H9 (cell line): ENCODE measurements around the gene MARK4. TPM values are rescaled to one million over a fixed set of nuclear protein-coding genes. Genes with fewer than 3 reads are reported as not detected.

ENCODE experiments used
- DNase-seq: peaks from one replicate; pipeline ENCODE4 v3.0.0-alpha.2; 2017
- H2AFZ ChIP-seq: one replicate; pipeline ENCODE4 v1.6.1; 2013; ENCODE audit warnings: mild to moderate bottlenecking, low read length, control low read depth, moderate library complexity
- H2AK5ac ChIP-seq: 2 replicates; pipeline ENCODE4 v1.6.1; 2013; ENCODE audit warnings: low read length, control low read depth, mixed read lengths; ENCODE audit not compliant: insufficient read length
- H2BK120ac ChIP-seq: one replicate; pipeline ENCODE4 v1.6.1; 2013; ENCODE audit warnings: low read depth, mild to moderate bottlenecking, low read length, control low read depth, inconsistent platforms; ENCODE audit not compliant: poor library complexity, severe bottlenecking
- H2BK12ac ChIP-seq: 2 replicates; pipeline ENCODE4 v1.6.1; 2013; ENCODE audit warnings: low read length, control low read depth, mixed read lengths, low read depth; ENCODE audit not compliant: insufficient read length
- H2BK15ac ChIP-seq: 2 replicates; pipeline ENCODE4 v1.6.1; 2013; ENCODE audit warnings: low read depth, low read length, control low read depth
- H2BK20ac ChIP-seq: one replicate; pipeline ENCODE4 v1.6.1; 2013; ENCODE audit warnings: low read depth, mild to moderate bottlenecking, low read length, control low read depth, inconsistent platforms; ENCODE audit not compliant: poor library complexity, severe bottlenecking
- H2BK5ac ChIP-seq: 2 replicates; pipeline ENCODE4 v1.6.1; 2013; ENCODE audit warnings: low read length, control low read depth, mixed read lengths; ENCODE audit not compliant: insufficient read length
- H3K14ac ChIP-seq: 2 replicates; pipeline ENCODE4 v1.6.1; 2013; ENCODE audit warnings: low read length, control low read depth; ENCODE audit not compliant: insufficient read depth
- H3K18ac ChIP-seq: 2 replicates; pipeline ENCODE4 v1.6.1; 2013; ENCODE audit warnings: low read depth, mild to moderate bottlenecking, mixed read lengths, low read length, control low read depth; ENCODE audit not compliant: insufficient read length
- H3K23ac ChIP-seq: 2 replicates; pipeline ENCODE4 v1.6.1; 2013; ENCODE audit warnings: low read length, control low read depth, mixed read lengths, low read depth; ENCODE audit not compliant: insufficient read length
- H3K23me2 ChIP-seq: 2 replicates; pipeline ENCODE4 v1.6.1; 2013; ENCODE audit warnings: low read depth, mild to moderate bottlenecking, mixed read lengths, low read length, control low read depth; ENCODE audit not compliant: insufficient read length, poor library complexity, severe bottlenecking
- H3K27ac ChIP-seq: 2 replicates; pipeline ENCODE4 v1.5.1; 2013; ENCODE audit warnings: low read length, control low read depth, mixed read lengths, low read depth; ENCODE audit not compliant: insufficient read length
- H3K27me3 ChIP-seq: 2 replicates; pipeline ENCODE4 v1.6.1; 2013; ENCODE audit warnings: low read length, control low read depth, inconsistent platforms; ENCODE audit not compliant: insufficient read depth
- H3K4ac ChIP-seq: 2 replicates; pipeline ENCODE4 v1.6.1; 2013; ENCODE audit warnings: low read depth, mild to moderate bottlenecking, control low read depth, inconsistent platforms, low read length, moderate library complexity
- H3K4me1 ChIP-seq: 2 replicates; pipeline ENCODE4 v1.6.1; 2013; ENCODE audit warnings: low read length, control low read depth, inconsistent platforms; ENCODE audit not compliant: insufficient read depth
- H3K4me2 ChIP-seq: 2 replicates; pipeline ENCODE4 v1.6.1; 2013; ENCODE audit warnings: low read length, control low read depth, mixed read lengths; ENCODE audit not compliant: insufficient read length, insufficient read depth
- H3K56ac ChIP-seq: 2 replicates; pipeline ENCODE4 v1.6.1; 2013; ENCODE audit warnings: low read depth, mild to moderate bottlenecking, mixed read lengths, low read length, control low read depth; ENCODE audit not compliant: insufficient read length
- H3K79me1 ChIP-seq: 2 replicates; pipeline ENCODE4 v1.6.1; 2013; ENCODE audit warnings: low read depth, mild to moderate bottlenecking, moderate library complexity, low read length, control low read depth, inconsistent platforms; ENCODE audit not compliant: insufficient read depth, poor library complexity, severe bottlenecking
- H3K79me2 ChIP-seq: 2 replicates; pipeline ENCODE4 v1.6.1; 2013; ENCODE audit warnings: low read length, control low read depth, inconsistent platforms; ENCODE audit not compliant: insufficient read depth
- H3K9ac ChIP-seq: 2 replicates; pipeline ENCODE4 v1.6.1; 2013; ENCODE audit warnings: low read length, control low read depth, mixed read lengths; ENCODE audit not compliant: insufficient read length; ENCODE audit errors: extremely low read depth
- H3K9me3 ChIP-seq: one replicate; pipeline ENCODE4 v1.6.1; 2013; ENCODE audit warnings: low read depth, low read length, inconsistent platforms; ENCODE audit not compliant: control insufficient read depth
- H3T11ph ChIP-seq: one replicate; pipeline ENCODE4 v1.6.1; 2013; ENCODE audit warnings: mild to moderate bottlenecking, low read length, control low read depth, inconsistent platforms
- H4K20me1 ChIP-seq: one replicate; pipeline ENCODE4 v1.6.1; 2013; ENCODE audit not compliant: control insufficient read depth, insufficient read length, insufficient read depth
- H4K5ac ChIP-seq: 2 replicates; pipeline ENCODE4 v1.6.1; 2013; ENCODE audit warnings: low read depth, mild to moderate bottlenecking, mixed read lengths, low read length, control low read depth; ENCODE audit not compliant: insufficient read length
- H4K8ac ChIP-seq: replicated peaks from 2 replicates; pipeline ENCODE4 v1.6.1; 2013; ENCODE audit warnings: low read length, control low read depth, mixed read lengths, low read depth; ENCODE audit not compliant: insufficient read length
- H4K91ac ChIP-seq: 2 replicates; pipeline ENCODE4 v1.6.1; 2013; ENCODE audit warnings: low read depth, mild to moderate bottlenecking, moderate library complexity, mixed read lengths, low read length, control low read depth; ENCODE audit not compliant: insufficient read length
- H3K27ac Mint-ChIP-seq, 3 experiments: 2 replicates in 2 of 3; 3 replicates in 1 of 3; pipeline ENCODE4 v1.8.0; 2020 to 2021; ENCODE audit warnings: mixed read lengths in 3 of 3, mild to moderate bottlenecking in 1 of 3, moderate library complexity in 1 of 3
- H3K27me3 Mint-ChIP-seq: 2 replicates; pipeline ENCODE4 v1.8.0; 2021; ENCODE audit warnings: low read depth, mild to moderate bottlenecking, moderate library complexity, mixed read lengths
- H3K36me3 Mint-ChIP-seq, 3 experiments: 2 replicates in 2 of 3; 3 replicates in 1 of 3; pipeline ENCODE4 v1.8.0; 2020 to 2021; ENCODE audit warnings: low read depth in 3 of 3, mixed read lengths in 3 of 3; ENCODE audit not compliant: insufficient read depth in 1 of 3
- H3K4me1 Mint-ChIP-seq, 2 experiments: 2 replicates each; pipeline ENCODE4 v1.8.0; 2020; ENCODE audit warnings: mixed read lengths in 2 of 2
- H3K4me3 Mint-ChIP-seq, 2 experiments: 2 replicates in 1 of 2; 3 replicates in 1 of 2; pipeline ENCODE4 v1.8.0; 2020 to 2021; ENCODE audit warnings: mild to moderate bottlenecking in 2 of 2, mixed read lengths in 2 of 2, moderate library complexity in 1 of 2
- H3K9me3 Mint-ChIP-seq, 2 experiments: 2 replicates in 1 of 2; 3 replicates in 1 of 2; pipeline ENCODE4 v1.8.0; 2020; ENCODE audit warnings: mild to moderate bottlenecking in 2 of 2, mixed read lengths in 2 of 2, moderate library complexity in 1 of 2
- CTCF ChIP-seq: fragments of 200-600 bp; sonication (generic); conservative IDR thresholded peaks from 3 replicates; pipeline ENCODE4 v1.8.0; 2021; ENCODE audit warnings: antibody characterized with exemption, mild to moderate bottlenecking
- WGBS: extraction: QIAGEN DNeasy Blood & Tissue Kit; methylation state at CpG from one replicate; pipeline ENCODE4 v1.1.7; 2013; ENCODE audit warnings: missing lambda C conversion rate, low lambda C conversion rate, mixed read lengths; ENCODE audit not compliant: insufficient read length; ENCODE audit errors: extremely low coverage; 5-methylcytosine and 5-hydroxymethylcytosine counted together
- total RNA-seq: library from RNA; stranded (reverse); gene quantifications from 2 replicates; pipeline ENCODE4 v1.2.1, GENCODE V29; 2021

The MARK4 gene
- total RNA-seq, 1 experiment from 2014 or later: 44.7 TPM

- Histone ChIP-seq H4K8ac (no peak overlapping the region), H3K23me2 (peaks cover 12% of the 10 kb centered on the region), H3K27me3 (peaks cover 2% of the 10 kb centered on the region; the same call in 1 of the 2 replicates), H3T11ph (no peak overlapping the region), H2BK120ac (no peak overlapping the region), H3K79me2 (no peaks in the 10 kb centered on the region), H2AK5ac (no peak overlapping the region), H3K4me2 (no peak overlapping the region), H3K18ac (no peak overlapping the region), H3K27ac (no peak overlapping the region), H4K5ac (no peak overlapping the region), H3K4me1 (no peaks in the 10 kb centered on the region), H2BK12ac (no peak overlapping the region), H3K9ac (no peak overlapping the region), H3K23ac (no peak overlapping the region), H3K79me1 (peaks cover 7% of the 10 kb centered on the region), H3K9me3 (no peaks in the 10 kb centered on the region), H4K91ac (no peak overlapping the region), H2AFZ (no peak overlapping the region), H4K20me1 (no peaks in the 10 kb centered on the region), H3K56ac (no peak overlapping the region), H2BK20ac (no peak overlapping the region), H3K4ac (no peak overlapping the region), H2BK15ac (no peak overlapping the region), H2BK5ac (no peak overlapping the region), H3K14ac (no peak overlapping the region; the same call in 1 of the 2 replicates)
- H3K4me3 Mint-ChIP-seq: peak overlapping the region in 1 of 2 experiments; percentile 61; a peak in 1 of 5 replicates
- H3K27ac Mint-ChIP-seq: no peak overlapping the region
- peaks cover 17% of the 10 kb centered on the region for H3K27me3 Mint-ChIP-seq
- peaks cover 3 to 7% (median 5%) of the 10 kb centered on the region in 3 experiments; a peak in 3 of 7 replicates for H3K36me3 Mint-ChIP-seq
- DNase-seq: no peak
- peak; percentile 43 for TF ChIP-seq CTCF
- WGBS: no CpG with 5 or more reads among the region's 11 CpGs
- peaks cover 16 to 23% of the 10 kb centered on the region in 2 experiments for H3K4me1 Mint-ChIP-seq
- H3K9me3 Mint-ChIP-seq: no peaks in the 10 kb centered on the region; a peak in 2 of 5 replicates
Measured at GRCh38 chr19:45254044-45254531, 3.0 kb downstream of the MARK4 start.
